ENCODE data around the gene GPA33. TPM values are rescaled to one million over a fixed set of nuclear protein-coding genes. Genes with fewer than 3 reads are reported as not detected.
"Not testable (repeated sequence)": the region's sequence is repeated elsewhere in the genome, so short reads cannot be mapped to it uniquely, and the experiment has no call there.

The GPA33 gene
- polyA plus RNA-seq, 3 donors = 0.21 to 0.34 (median 0.24) TPM

- H3K27ac ChIP-seq (ENCODE audit: low read depth, low read length) = no peak overlapping the region
- 5 to 7% (median 7%) methylated on average over 31 of the region's 31 CpGs for WGBS, 3 donors
Observed at GRCh38 chr1:167066333-167067122, 23.6 kb downstream of the GPA33 start.

- 82 to 92% (median 85%) methylated on average over 8 of the region's 8 CpGs for WGBS, 3 donors
- no peak overlapping the region for H3K27ac ChIP-seq (ENCODE audit: low read depth, low read length)
Observed at GRCh38 chr1:167065471-167065870, 24.7 kb downstream of the GPA33 start.

- WGBS, 3 donors = 73 to 84% (median 83%) methylated on average over 9 of the region's 9 CpGs
- no peak overlapping the region for H3K27ac ChIP-seq (ENCODE audit: low read depth, low read length)
Observed at GRCh38 chr1:167064621-167065020, 25.6 kb downstream of the GPA33 start.

GRCh38 chr1:167061073-167061464 is 29.1 kb downstream of the GPA33 start:
- WGBS, 3 donors = 76 to 92% (median 87%) methylated on average over 3 of the region's 3 CpGs

GRCh38 chr1:167060141-167061072 is 29.8 kb downstream of the GPA33 start:
- 63 to 78% (median 75%) methylated on average over 10 of the region's 10 CpGs for WGBS, 3 donors
- H3K27ac ChIP-seq (ENCODE audit: low read depth, low read length) = no peak overlapping the region

More at GRCh38 chr1:167061073-167061464, 29.1 kb downstream of the GPA33 start:
- H3K27ac ChIP-seq (ENCODE audit: low read depth, low read length) = no peak overlapping the region

- H3K27ac ChIP-seq (ENCODE audit: low read depth, low read length) = no peak overlapping the region
- WGBS, 3 donors = 19 to 55% (median 50%) methylated on average over 1 of the region's 1 CpG
Observed at GRCh38 chr1:167059809-167060107, 30.4 kb downstream of the GPA33 start.

GRCh38 chr1:167059045-167059808 is 30.9 kb downstream of the GPA33 start:
- 12 to 14% (median 13%) methylated on average over 17 of the region's 17 CpGs for WGBS, 3 donors

GRCh38 chr1:167057241-167057688 is 32.9 kb downstream of the GPA33 start:
- H3K27ac ChIP-seq (ENCODE audit: low read depth, low read length) = no peak overlapping the region
- 39 to 48% (median 45%) methylated on average over 6 of the region's 6 CpGs for WGBS, 3 donors

More at GRCh38 chr1:167059045-167059808, 30.9 kb downstream of the GPA33 start:
- H3K27ac ChIP-seq (ENCODE audit: low read depth, low read length) = no peak overlapping the region

- WGBS, 3 donors = 50 to 61% (median 60%) methylated on average over 10 of the region's 10 CpGs
- no peak overlapping the region for H3K27ac ChIP-seq (ENCODE audit: low read depth, low read length)
Observed at GRCh38 chr1:167056529-167057231, 33.5 kb downstream of the GPA33 start.

GRCh38 chr1:167054946-167055630 is 35.1 kb downstream of the GPA33 start:
- 73 to 79% (median 75%) methylated on average over 14 of the region's 14 CpGs for WGBS, 3 donors
- no peak overlapping the region for H3K27ac ChIP-seq (ENCODE audit: low read depth, low read length)

GRCh38 chr1:167054531-167054930 is 35.6 kb downstream of the GPA33 start:
- H3K27ac ChIP-seq (ENCODE audit: low read depth, low read length) = no peak overlapping the region
- 37 to 69% (median 55%) methylated on average over 3 of the region's 3 CpGs for WGBS, 3 donors

- WGBS, 3 donors = 68 to 81% (median 80%) methylated on average over 8 of the region's 8 CpGs
Observed at GRCh38 chr1:167052389-167052788, 37.8 kb downstream of the GPA33 start.

GRCh38 chr1:167051907-167052306 is 38.3 kb downstream of the GPA33 start:
- 86 to 98% (median 96%) methylated on average over 5 of the region's 5 CpGs for WGBS, 3 donors
- H3K27ac ChIP-seq (ENCODE audit: low read depth, low read length) = no peak overlapping the region

More at GRCh38 chr1:167052389-167052788, 37.8 kb downstream of the GPA33 start:
- no peak overlapping the region for H3K27ac ChIP-seq (ENCODE audit: low read depth, low read length)

GRCh38 chr1:167043752-167044488 is 46.3 kb downstream of the GPA33 start:
- no peak overlapping the region for H3K27ac ChIP-seq (ENCODE audit: low read depth, low read length)
- WGBS, 3 donors = 12 to 17% (median 15%) methylated on average over 21 of the region's 21 CpGs

GRCh38 chr1:167033646-167034045 is 56.5 kb downstream of the GPA33 start:
- 40 to 72% (median 69%) methylated on average over 2 of the region's 2 CpGs for WGBS, 3 donors
- H3K27ac ChIP-seq (ENCODE audit: low read depth, low read length) = no peak overlapping the region

GRCh38 chr1:167029553-167029952 is 60.6 kb downstream of the GPA33 start:
- WGBS, 3 donors = 93 to 95% (median 95%) methylated on average over 19 to 27 of the region's 27 CpGs
- not testable (repeated sequence) for H3K27ac ChIP-seq (ENCODE audit: low read depth, low read length)

GRCh38 chr1:167022384-167022783 is 67.8 kb downstream of the GPA33 start:
- H3K27ac ChIP-seq (ENCODE audit: low read depth, low read length) = no peak overlapping the region
- WGBS, 3 donors = 89 to 95% (median 94%) methylated on average over 1 of the region's 1 CpG

Data from adipose tissue (tissue), 3 donors.